ENCODE data around the gene GABRR1. TPM values are rescaled to one million over a fixed set of nuclear protein-coding genes. Genes with fewer than 3 reads are reported as not detected.

GABRR1 gene
- total RNA-seq, 1 donor from 2014 or later, result not detected

DNA sequence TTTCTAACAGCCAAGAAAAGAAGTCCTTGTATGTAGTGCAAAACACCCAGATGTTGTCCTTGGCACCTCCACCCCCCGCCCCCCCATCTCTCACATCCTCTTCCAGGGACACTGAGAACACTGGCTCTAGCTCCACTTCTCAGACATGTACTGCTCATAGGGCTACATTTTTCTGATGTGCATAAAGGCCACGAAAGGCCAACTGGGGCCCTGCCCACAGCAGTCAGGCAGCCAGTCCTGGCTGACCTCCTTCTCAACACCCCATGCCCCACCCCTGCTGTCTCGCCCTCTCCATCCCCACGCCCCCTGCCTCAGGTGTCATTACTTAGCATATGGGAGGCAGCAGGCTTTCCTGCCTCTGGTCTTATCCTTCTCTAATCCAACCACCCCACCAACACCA, 11.3 kb downstream of the GABRR1 start:
- no peak for DNase-seq (ENCODE audit: low spot score in 2 of 2, unreplicated experiment in 2 of 2)
- H3K4me1 Mint-ChIP-seq, result peaks cover 8% of the 10 kb centered on the region
- peaks cover 6% of the 10 kb centered on the region for H3K27me3 Mint-ChIP-seq (ENCODE audit: low read depth)
- TF ChIP-seq, protein P1, sequence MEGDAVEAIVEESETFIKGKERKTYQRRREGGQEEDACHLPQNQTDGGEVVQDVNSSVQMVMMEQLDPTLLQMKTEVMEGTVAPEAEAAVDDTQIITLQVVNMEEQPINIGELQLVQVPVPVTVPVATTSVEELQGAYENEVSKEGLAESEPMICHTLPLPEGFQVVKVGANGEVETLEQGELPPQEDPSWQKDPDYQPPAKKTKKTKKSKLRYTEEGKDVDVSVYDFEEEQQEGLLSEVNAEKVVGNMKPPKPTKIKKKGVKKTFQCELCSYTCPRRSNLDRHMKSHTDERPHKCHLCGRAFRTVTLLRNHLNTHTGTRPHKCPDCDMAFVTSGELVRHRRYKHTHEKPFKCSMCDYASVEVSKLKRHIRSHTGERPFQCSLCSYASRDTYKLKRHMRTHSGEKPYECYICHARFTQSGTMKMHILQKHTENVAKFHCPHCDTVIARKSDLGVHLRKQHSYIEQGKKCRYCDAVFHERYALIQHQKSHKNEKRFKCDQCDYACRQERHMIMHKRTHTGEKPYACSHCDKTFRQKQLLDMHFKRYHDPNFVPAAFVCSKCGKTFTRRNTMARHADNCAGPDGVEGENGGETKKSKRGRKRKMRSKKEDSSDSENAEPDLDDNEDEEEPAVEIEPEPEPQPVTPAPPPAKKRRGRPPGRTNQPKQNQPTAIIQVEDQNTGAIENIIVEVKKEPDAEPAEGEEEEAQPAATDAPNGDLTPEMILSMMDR (IDR thresholded peaks at IDR 0.05; ENCODE audit: unreplicated experiment), result no peak
- no peaks in the 10 kb centered on the region for H3K36me3 Mint-ChIP-seq
- no peaks in the 10 kb centered on the region for H3K9me3 Mint-ChIP-seq
- H3K4me3 Mint-ChIP-seq, result no peak overlapping the region
- H3K27ac Mint-ChIP-seq, result no peak overlapping the region

DNA sequence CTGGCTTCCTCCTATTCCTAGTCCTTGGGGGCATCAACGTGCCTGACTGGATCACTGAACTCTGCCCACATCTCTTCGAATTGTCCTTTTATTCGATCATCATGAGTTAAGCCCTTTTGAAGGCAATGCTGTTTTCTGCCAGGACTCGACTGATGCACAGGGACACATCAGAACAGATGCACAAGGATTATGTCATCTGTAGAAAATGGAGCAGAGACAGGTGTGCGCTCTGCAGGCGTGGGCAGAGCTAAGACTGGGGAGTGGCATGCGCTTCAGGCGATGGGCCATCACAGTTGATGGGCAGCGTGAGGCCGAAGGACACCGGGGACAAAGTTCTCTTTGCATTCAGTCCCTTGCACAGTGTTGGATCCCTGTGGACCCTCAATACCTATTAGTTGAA, 13.1 kb downstream of the GABRR1 start:
- peaks cover 11% of the 10 kb centered on the region for H3K4me1 Mint-ChIP-seq
- no peak overlapping the region for H3K4me3 Mint-ChIP-seq
- TF ChIP-seq, protein P1 (IDR thresholded peaks at IDR 0.05; ENCODE audit: unreplicated experiment), result no peak

DNA sequence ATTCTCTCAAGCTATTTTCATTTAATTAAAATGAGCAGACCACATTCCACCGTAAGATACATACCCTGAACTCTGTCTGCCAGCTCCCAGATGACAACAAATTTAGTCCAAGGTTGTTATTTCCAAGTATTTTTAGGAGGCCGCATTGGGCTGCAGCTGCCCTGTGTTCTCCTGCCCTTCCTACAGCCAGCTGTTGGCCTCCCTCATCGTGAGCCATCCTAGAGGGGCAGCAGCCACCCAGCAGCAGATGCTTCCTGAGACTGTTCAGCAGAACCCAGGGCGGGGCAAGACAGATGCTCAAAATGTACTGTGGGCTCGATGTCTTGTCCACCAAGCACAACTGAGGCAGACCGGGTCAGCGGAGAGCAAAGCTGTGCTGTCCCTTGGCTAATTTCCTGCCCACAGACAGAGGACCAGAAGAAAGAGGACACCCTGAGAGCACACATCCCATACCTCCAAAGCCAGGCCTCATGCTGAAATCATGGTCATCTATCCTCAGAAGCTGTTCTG, 16.4 kb downstream of the GABRR1 start:
- H3K4me1 Mint-ChIP-seq, result peaks cover 4% of the 10 kb centered on the region
- peaks cover 5% of the 10 kb centered on the region for H3K9me3 Mint-ChIP-seq
- H3K36me3 Mint-ChIP-seq, result peaks cover 1% of the 10 kb centered on the region

More for the DNA sequence above, 13.1 kb downstream of the GABRR1 start:
- Mint-ChIP-seq H3K9me3 (no peaks in the 10 kb centered on the region), H3K27me3 (ENCODE audit: low read depth) (peaks cover 7% of the 10 kb centered on the region), H3K36me3 (no peaks in the 10 kb centered on the region), H3K27ac (no peak overlapping the region)
- DNase-seq (ENCODE audit: low spot score in 2 of 2, unreplicated experiment in 2 of 2), result no peak

DNA sequence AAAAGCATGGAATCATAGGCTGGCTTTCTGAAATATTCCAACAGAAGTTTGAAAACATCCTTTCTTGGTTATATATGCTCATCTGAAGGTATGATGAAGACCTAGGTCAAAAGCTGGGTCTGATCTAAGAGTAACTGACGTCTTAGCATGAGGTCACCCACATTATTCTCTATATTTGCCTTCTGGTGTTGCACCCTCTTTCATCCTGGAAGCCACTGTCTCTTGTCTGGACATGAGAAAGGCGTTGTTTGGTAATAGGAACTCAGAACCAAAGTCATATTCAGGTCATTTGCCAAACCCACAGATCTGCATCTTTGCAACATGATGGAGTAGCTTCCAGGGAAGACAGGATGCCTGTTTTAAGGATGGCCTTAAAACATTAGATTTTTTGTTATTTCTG, 17.6 kb downstream of the GABRR1 start:
- no peak overlapping the region for H3K27ac Mint-ChIP-seq
- H3K4me1 Mint-ChIP-seq, result peaks cover 4% of the 10 kb centered on the region
- H3K4me3 Mint-ChIP-seq, result no peak overlapping the region
- peaks cover 5% of the 10 kb centered on the region for H3K36me3 Mint-ChIP-seq
- peaks cover 14% of the 10 kb centered on the region for H3K9me3 Mint-ChIP-seq
- DNase-seq (ENCODE audit: low spot score in 2 of 2, unreplicated experiment in 2 of 2), result no peak
- TF ChIP-seq, protein P1 (IDR thresholded peaks at IDR 0.05; ENCODE audit: unreplicated experiment), result no peak
- peaks cover 14% of the 10 kb centered on the region for H3K27me3 Mint-ChIP-seq (ENCODE audit: low read depth)

More for the DNA sequence above, 16.4 kb downstream of the GABRR1 start:
- H3K27me3 Mint-ChIP-seq (ENCODE audit: low read depth), result peaks cover 14% of the 10 kb centered on the region
- no peak for DNase-seq (ENCODE audit: low spot score in 2 of 2, unreplicated experiment in 2 of 2)
- TF ChIP-seq, protein P1 (IDR thresholded peaks at IDR 0.05; ENCODE audit: unreplicated experiment), result no peak
- no peak overlapping the region for H3K27ac Mint-ChIP-seq
- H3K4me3 Mint-ChIP-seq, result no peak overlapping the region

- TF ChIP-seq, protein P1 (IDR thresholded peaks at IDR 0.05; ENCODE audit: unreplicated experiment), result no peak
- peaks cover 10% of the 10 kb centered on the region for H3K36me3 Mint-ChIP-seq
- H3K27me3 Mint-ChIP-seq (ENCODE audit: low read depth), result peaks cover 11% of the 10 kb centered on the region
- no peak overlapping the region for H3K27ac Mint-ChIP-seq
- peaks cover 4% of the 10 kb centered on the region for H3K4me1 Mint-ChIP-seq
- DNase-seq (ENCODE audit: low spot score in 2 of 2, unreplicated experiment in 2 of 2), result no peak
- no peak overlapping the region for H3K4me3 Mint-ChIP-seq
- H3K9me3 Mint-ChIP-seq, result peaks cover 22% of the 10 kb centered on the region
These were observed 18.9 kb downstream of the GABRR1 start for GRCh38 chr6:89198235-89198634.

GRCh38 chr6:89197141-89197540, 20.0 kb downstream of the GABRR1 start:
- Mint-ChIP-seq H3K9me3 (peaks cover 22% of the 10 kb centered on the region), H3K36me3 (peaks cover 10% of the 10 kb centered on the region), H3K4me1 (peaks cover 4% of the 10 kb centered on the region), H3K27me3 (ENCODE audit: low read depth) (peaks cover 12% of the 10 kb centered on the region), H3K4me3 (no peak overlapping the region), H3K27ac (no peak overlapping the region)
- TF ChIP-seq, protein P1 (IDR thresholded peaks at IDR 0.05; ENCODE audit: unreplicated experiment), result no peak
- no peak for DNase-seq (ENCODE audit: low spot score in 2 of 2, unreplicated experiment in 2 of 2)
